Epithelial cell of alveolus of lung (primary cell): Measurements from ENCODE around the gene CDKL5. TPM values are rescaled to one million over a fixed set of nuclear protein-coding genes. Genes with fewer than 3 reads are reported as not detected.

Source experiments
- total RNA-seq: library from RNA; depleted of rRNA; stranded (reverse); fragments of >200 nt; gene quantifications from 2 replicates; pipeline ENCODE4 v1.2.1, GENCODE V29; 2015

CDKL5 gene
- total RNA-seq: 1.8 and 4.7 TPM in 2 replicates

GRCh38 chrX:18425199-18426003 lies at the start of gene CDKL5:
CDKL5 (plus strand) TSS chrX:18425608; CDS start chrX:18507097, 81,489 bp downstream.

GRCh38 chrX:18672008-18672407 lies 246.6 kb downstream of the CDKL5 start, which contains the start of gene RS1:
RS1 (minus strand) TSS chrX:18672108; CDS start chrX:18672068, 40 bp downstream.

Other genes starting within 250 kb of the CDKL5 start
- not detected in 2 replicates for gene BEND2, start 204.7 kb upstream of the CDKL5 start, total RNA-seq
- 0.88 and 0.91 TPM in 2 replicates for gene SCML2, start 70.9 kb upstream of the CDKL5 start, total RNA-seq
- not detected in 2 replicates for gene RS1, start 246.5 kb downstream of the CDKL5 start, total RNA-seq